ENCODE measurements around the gene GLYR1. TPM values are rescaled to one million over a fixed set of nuclear protein-coding genes. Genes with fewer than 3 reads are reported as not detected.

GLYR1 gene
- total and polyA plus RNA-seq, 7 experiments from 2014 or later: 32.0 to 122 (median 107) TPM

DNA sequence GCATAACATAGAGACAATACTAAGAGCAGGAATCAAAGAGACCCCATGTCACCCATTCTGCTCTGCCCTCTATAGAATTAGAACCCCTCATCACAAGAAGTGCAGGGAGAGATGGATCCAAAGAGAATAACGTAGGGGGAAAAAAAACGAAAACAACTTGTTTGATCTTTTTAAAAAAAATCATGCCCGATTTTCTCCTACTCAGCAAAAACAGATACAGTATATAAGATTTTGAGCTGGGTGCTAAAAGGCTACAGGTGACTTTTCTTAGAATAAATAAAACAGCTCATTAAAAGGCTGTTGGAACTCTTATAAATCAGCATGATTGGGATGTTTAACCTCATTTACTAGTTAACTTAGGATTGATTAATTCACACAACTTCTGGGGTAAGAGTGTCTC, 17.6 kb upstream of the GLYR1 start:
- ATAC-seq (no peak), DNase-seq (no peak)
- intact Hi-C loops (cut with micrococcal nuclease): no loop called here
- Mint-ChIP-seq H3K27ac (peak overlapping the region in 2 of 9 donors; percentile 5 to 8), H3K27me3 (no peaks in the 10 kb centered on the region), H3K36me3 (peaks cover 10 to 36% (median 17%) of the 10 kb centered on the region in 5 donors), H3K4me3 (no peak overlapping the region), H3K9me3 (peaks cover 0 to 2% (median 0%) of the 10 kb centered on the region in 11 donors), H3K4me1 (peaks cover 8 to 38% (median 27%) of the 10 kb centered on the region in 7 donors)
- H3K9me3 ChIP-seq (ENCODE audit: control insufficient read depth in 2 of 3, low read length in 3 of 3): no peaks in the 10 kb centered on the region
- H3K4me1 ChIP-seq (ENCODE audit: control insufficient read depth in 2 of 2, insufficient read depth in 2 of 2, low read length in 2 of 2): no peaks in the 10 kb centered on the region
- no peak overlapping the region for H3K27ac ChIP-seq (ENCODE audit: low read depth, low read length)
- ChIA-PET POLR2A (no interaction called here), CTCF (no interaction called here)
- H3K4me3 ChIP-seq (ENCODE audit: low read length): no peak overlapping the region
- H3K27me3 ChIP-seq (ENCODE audit: control insufficient read depth in 2 of 2, insufficient read depth in 2 of 2, low read length in 2 of 2): no peaks in the 10 kb centered on the region
- peaks cover 16 to 48% (median 31%) of the 10 kb centered on the region in 3 experiments for H3K36me3 ChIP-seq (ENCODE audit: control insufficient read depth in 2 of 3, insufficient read depth in 3 of 3, low read length in 3 of 3)

DNA sequence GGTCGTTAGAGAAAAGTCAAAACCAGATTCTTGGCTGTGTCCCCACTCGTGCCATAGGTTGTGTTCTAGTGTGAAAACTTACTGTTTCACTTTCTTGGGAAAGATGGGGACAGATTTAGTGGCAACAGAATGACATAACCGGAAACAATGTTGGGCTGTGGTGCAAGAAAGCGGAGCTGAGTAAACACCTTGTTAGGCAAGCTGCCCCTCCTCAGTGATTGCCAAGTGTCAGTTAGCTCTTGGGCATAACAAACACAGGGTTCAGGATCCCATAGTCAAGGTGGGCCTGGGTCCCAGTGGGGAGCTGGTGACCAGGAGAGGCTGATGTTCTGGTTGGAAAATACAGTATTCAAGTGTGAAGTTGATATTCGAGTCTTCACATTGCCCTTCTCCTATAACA, 15.6 kb upstream of the GLYR1 start:
- CTCF ChIA-PET: no interaction called here
- intact Hi-C loops (cut with micrococcal nuclease): no loop called here

DNA sequence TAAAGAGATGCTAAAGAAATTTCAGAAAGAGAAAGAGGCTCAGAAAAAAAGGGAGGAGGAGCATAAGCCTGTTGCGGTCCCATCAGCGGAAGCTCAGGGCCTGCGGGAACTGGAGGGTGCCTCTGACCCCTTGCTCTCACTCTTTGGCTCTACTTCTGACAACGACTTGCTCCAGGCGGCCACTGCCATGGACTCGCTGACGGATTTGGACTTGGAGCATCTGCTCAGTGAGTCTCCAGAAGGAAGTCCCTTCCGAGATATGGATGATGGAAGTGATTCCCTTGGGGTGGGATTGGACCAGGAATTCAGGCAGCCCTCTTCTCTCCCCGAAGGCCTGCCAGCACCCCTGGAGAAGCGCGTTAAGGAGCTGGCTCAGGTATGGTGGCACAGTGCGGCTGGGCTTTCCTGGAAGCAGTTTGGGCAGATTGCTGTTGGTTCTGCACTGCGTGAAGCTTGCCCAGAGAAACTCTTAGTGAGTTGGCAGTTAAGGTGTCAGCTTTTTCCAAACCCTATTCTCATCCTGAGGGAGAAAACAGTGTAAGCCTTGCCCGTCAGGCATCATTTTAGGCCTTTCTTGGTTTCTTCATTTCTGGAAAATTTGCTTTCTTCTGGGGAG, 13.7 kb upstream of the GLYR1 start:
- Histone ChIP-seq H3K27ac (ENCODE audit: low read depth, low read length) (no peak overlapping the region), H3K36me3 (ENCODE audit: control insufficient read depth in 2 of 3, insufficient read depth in 3 of 3, low read length in 3 of 3) (peaks cover 25 to 63% (median 30%) of the 10 kb centered on the region in 3 experiments), H3K4me1 (ENCODE audit: control insufficient read depth in 2 of 2, insufficient read depth in 2 of 2, low read length in 2 of 2) (no peaks in the 10 kb centered on the region), H3K27me3 (ENCODE audit: control insufficient read depth in 2 of 2, insufficient read depth in 2 of 2, low read length in 2 of 2) (no peaks in the 10 kb centered on the region), H3K9me3 (ENCODE audit: control insufficient read depth in 2 of 3, low read length in 3 of 3) (no peaks in the 10 kb centered on the region), H3K4me3 (ENCODE audit: low read length) (no peak overlapping the region)
- ChIA-PET POLR2A (no interaction called here), CTCF (no interaction called here)
- intact Hi-C loops (cut with micrococcal nuclease): no loop called here
- H3K36me3 Mint-ChIP-seq: peaks cover 19 to 45% (median 20%) of the 10 kb centered on the region in 5 donors
- H3K4me1 Mint-ChIP-seq: peaks cover 9 to 29% (median 20%) of the 10 kb centered on the region in 7 donors
- no peaks in the 10 kb centered on the region for H3K27me3 Mint-ChIP-seq
- H3K4me3 Mint-ChIP-seq: no peak overlapping the region
- peaks cover 0 to 2% (median 0%) of the 10 kb centered on the region in 11 donors for H3K9me3 Mint-ChIP-seq
- no peak for ATAC-seq
- DNase-seq: no peak
- peak overlapping the region in 1 of 9 donors; percentile 19 for H3K27ac Mint-ChIP-seq

More for the DNA sequence above, 15.6 kb upstream of the GLYR1 start:
- Mint-ChIP-seq H3K27ac (peak overlapping the region in 1 of 9 donors; percentile 24), H3K27me3 (no peaks in the 10 kb centered on the region), H3K4me3 (no peak overlapping the region), H3K4me1 (peaks cover 11 to 32% (median 26%) of the 10 kb centered on the region in 7 donors), H3K9me3 (peaks cover 0 to 2% (median 0%) of the 10 kb centered on the region in 11 donors), H3K36me3 (peaks cover 19 to 43% (median 24%) of the 10 kb centered on the region in 5 donors)
- POLR2A ChIA-PET: no interaction called here
- DNase-seq (no peak), ATAC-seq (no peak)
- Histone ChIP-seq H3K9me3 (ENCODE audit: control insufficient read depth in 2 of 3, low read length in 3 of 3) (no peaks in the 10 kb centered on the region), H3K27me3 (ENCODE audit: control insufficient read depth in 2 of 2, insufficient read depth in 2 of 2, low read length in 2 of 2) (no peaks in the 10 kb centered on the region), H3K36me3 (ENCODE audit: control insufficient read depth in 2 of 3, insufficient read depth in 3 of 3, low read length in 3 of 3) (peaks cover 25 to 52% (median 26%) of the 10 kb centered on the region in 3 experiments), H3K27ac (ENCODE audit: low read depth, low read length) (no peak overlapping the region), H3K4me1 (ENCODE audit: control insufficient read depth in 2 of 2, insufficient read depth in 2 of 2, low read length in 2 of 2) (no peaks in the 10 kb centered on the region), H3K4me3 (ENCODE audit: low read length) (no peak overlapping the region)

DNA sequence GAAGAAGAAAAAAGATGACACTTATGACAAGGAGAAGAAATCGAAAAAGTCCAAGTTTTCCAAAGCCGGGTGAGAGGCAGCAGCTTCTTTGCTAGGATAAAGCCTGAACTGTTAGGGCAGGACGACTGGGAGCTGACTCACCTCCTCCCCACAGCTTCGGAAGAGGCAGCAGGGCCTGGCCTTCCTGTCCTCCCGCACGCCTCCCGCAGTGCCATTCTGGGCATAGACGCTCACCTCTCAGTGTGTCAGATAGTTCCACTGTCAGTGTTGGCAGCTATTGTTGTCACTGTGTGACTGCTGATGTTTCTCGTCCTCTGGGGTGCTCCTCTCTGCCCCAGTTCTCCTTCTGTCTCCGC, 12.8 kb upstream of the GLYR1 start:
- Mint-ChIP-seq H3K27ac (peak overlapping the region in 1 of 9 donors; percentile 30), H3K4me1 (peaks cover 9 to 27% (median 19%) of the 10 kb centered on the region in 7 donors), H3K36me3 (peaks cover 19 to 45% (median 20%) of the 10 kb centered on the region in 5 donors), H3K27me3 (no peaks in the 10 kb centered on the region), H3K9me3 (peaks cover 0 to 2% (median 0%) of the 10 kb centered on the region in 11 donors), H3K4me3 (no peak overlapping the region)
- DNase-seq (no peak), ATAC-seq (no peak)
- POLR2A ChIA-PET: no interaction called here
- intact Hi-C loops (cut with micrococcal nuclease): no loop called here
- Histone ChIP-seq H3K36me3 (ENCODE audit: control insufficient read depth in 2 of 3, insufficient read depth in 3 of 3, low read length in 3 of 3) (peaks cover 25 to 70% (median 30%) of the 10 kb centered on the region in 3 experiments), H3K27me3 (ENCODE audit: control insufficient read depth in 2 of 2, insufficient read depth in 2 of 2, low read length in 2 of 2) (no peaks in the 10 kb centered on the region), H3K27ac (ENCODE audit: low read depth, low read length) (no peak overlapping the region), H3K9me3 (ENCODE audit: control insufficient read depth in 2 of 3, low read length in 3 of 3) (no peaks in the 10 kb centered on the region), H3K4me3 (ENCODE audit: low read length) (no peak overlapping the region), H3K4me1 (ENCODE audit: control insufficient read depth in 2 of 2, insufficient read depth in 2 of 2, low read length in 2 of 2) (no peaks in the 10 kb centered on the region)
- CTCF ChIA-PET: interaction anchor here (0.5 kb wide), 1 partner anchor 75 kb away, joined by 3 read pairs; no protein-coding TSS in a partner anchor

DNA sequence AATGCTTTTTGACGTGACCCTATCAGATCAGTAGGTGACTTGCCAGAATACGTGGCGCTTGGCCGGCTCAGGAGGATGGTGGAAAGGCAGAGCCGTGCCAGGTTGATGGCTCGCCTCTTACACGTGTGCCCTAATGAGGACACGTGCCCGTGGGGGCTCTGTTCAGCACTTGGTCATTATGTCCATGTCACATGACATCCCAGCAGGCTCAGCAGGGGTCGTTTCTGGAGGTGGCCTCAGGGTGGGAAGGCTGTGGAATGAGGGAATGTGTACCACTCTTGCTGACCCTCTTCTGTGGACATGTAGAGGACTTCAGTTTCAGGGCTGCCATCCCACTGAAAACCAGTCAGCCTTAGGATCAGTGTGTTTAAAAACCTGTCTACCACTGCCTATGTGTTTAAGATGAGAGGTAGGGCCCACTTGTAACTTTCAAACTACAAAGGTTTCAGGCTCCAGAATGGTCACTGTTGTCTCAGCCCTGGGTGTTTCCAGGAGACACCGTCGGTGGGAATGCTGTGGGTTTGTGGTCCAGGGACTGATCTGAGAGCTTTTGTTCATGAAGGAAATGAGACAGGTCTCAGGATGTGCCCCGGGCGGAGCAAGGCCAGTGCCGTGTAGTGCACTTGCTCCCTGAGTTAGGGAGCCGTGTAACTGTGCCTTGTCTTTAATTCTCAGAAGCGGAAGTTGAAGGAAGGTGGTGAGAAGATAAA, 12.3 kb upstream of the GLYR1 start:
- H3K27ac Mint-ChIP-seq: peak overlapping the region in 1 of 9 donors; percentile 73
- Histone ChIP-seq H3K9me3 (ENCODE audit: control insufficient read depth in 2 of 3, low read length in 3 of 3) (no peaks in the 10 kb centered on the region), H3K4me1 (ENCODE audit: control insufficient read depth in 2 of 2, insufficient read depth in 2 of 2, low read length in 2 of 2) (no peaks in the 10 kb centered on the region), H3K27ac (ENCODE audit: low read depth, low read length) (no peak overlapping the region), H3K27me3 (ENCODE audit: control insufficient read depth in 2 of 2, insufficient read depth in 2 of 2, low read length in 2 of 2) (no peaks in the 10 kb centered on the region), H3K4me3 (ENCODE audit: low read length) (no peak overlapping the region), H3K36me3 (ENCODE audit: control insufficient read depth in 2 of 3, insufficient read depth in 3 of 3, low read length in 3 of 3) (peaks cover 25 to 76% (median 30%) of the 10 kb centered on the region in 3 experiments)
- ChIA-PET POLR2A (no interaction called here), CTCF (interaction anchor here (0.5 kb wide), 1 partner anchor 74 kb away, joined by 3 read pairs; no protein-coding TSS in a partner anchor)
- peaks cover 19 to 45% (median 20%) of the 10 kb centered on the region in 5 donors for H3K36me3 Mint-ChIP-seq
- intact Hi-C loops (cut with micrococcal nuclease): no loop called here
- ATAC-seq (no peak), DNase-seq (no peak)
- peaks cover 0 to 2% (median 0%) of the 10 kb centered on the region in 11 donors for H3K9me3 Mint-ChIP-seq
- no peaks in the 10 kb centered on the region for H3K27me3 Mint-ChIP-seq
- no peak overlapping the region for H3K4me3 Mint-ChIP-seq
- peaks cover 9 to 22% (median 13%) of the 10 kb centered on the region in 7 donors for H3K4me1 Mint-ChIP-seq

DNA sequence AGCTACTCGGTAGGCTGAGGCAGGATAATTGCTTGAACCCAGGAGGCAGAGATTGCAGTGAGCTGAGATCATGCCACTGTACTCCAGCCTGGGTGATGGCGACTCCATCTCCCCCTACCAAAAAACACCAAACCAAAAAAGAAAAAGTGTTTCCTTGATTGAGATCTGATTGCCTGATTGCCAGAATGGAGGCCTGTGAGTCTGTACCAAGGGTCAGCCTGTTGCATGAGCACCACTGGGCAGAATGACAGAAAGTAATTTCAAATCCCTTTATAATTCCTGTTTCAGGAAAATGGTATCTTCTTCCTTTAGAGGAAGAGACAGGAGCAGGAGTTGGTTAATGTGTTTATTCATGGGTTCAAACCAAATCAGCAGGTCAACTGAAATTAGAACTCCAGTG, 8.7 kb upstream of the GLYR1 start:
- intact Hi-C loops (cut with micrococcal nuclease): no loop called here
- H3K27ac Mint-ChIP-seq: no peak overlapping the region

More for the DNA sequence above, 8.7 kb upstream of the GLYR1 start:
- no peak for ATAC-seq
- Histone ChIP-seq H3K9me3 (ENCODE audit: control insufficient read depth in 2 of 3, low read length in 3 of 3) (no peaks in the 10 kb centered on the region), H3K27ac (ENCODE audit: low read depth, low read length) (no peak overlapping the region), H3K4me3 (ENCODE audit: low read length) (no peak overlapping the region), H3K27me3 (ENCODE audit: control insufficient read depth in 2 of 2, insufficient read depth in 2 of 2, low read length in 2 of 2) (no peaks in the 10 kb centered on the region), H3K4me1 (ENCODE audit: control insufficient read depth in 2 of 2, insufficient read depth in 2 of 2, low read length in 2 of 2) (peaks cover under 1 to 7% of the 10 kb centered on the region in 2 donors), H3K36me3 (ENCODE audit: control insufficient read depth in 2 of 3, insufficient read depth in 3 of 3, low read length in 3 of 3) (peaks cover 22 to 71% (median 25%) of the 10 kb centered on the region in 3 experiments)
- ChIA-PET CTCF (no interaction called here), POLR2A (no interaction called here)
- no peak for DNase-seq
- H3K27me3 Mint-ChIP-seq: no peaks in the 10 kb centered on the region
- H3K4me3 Mint-ChIP-seq: no peak overlapping the region
- peaks cover 0 to 3% (median 0%) of the 10 kb centered on the region in 11 donors for H3K9me3 Mint-ChIP-seq
- H3K4me1 Mint-ChIP-seq: peaks cover 14 to 21% (median 19%) of the 10 kb centered on the region in 7 donors
- H3K36me3 Mint-ChIP-seq: peaks cover 15 to 40% (median 21%) of the 10 kb centered on the region in 5 donors

Data from naive thymus-derived CD4-positive, alpha-beta T cell (primary cell).